GM20000 (cell line): ENCODE data around the gene PLB1.

Experiments used
- DNase-seq: peaks from one replicate; pipeline ENCODE4 v3.0.0; 2012; ENCODE audit warnings: low spot score
- TF ChIP-seq, protein P1 (sequence below): IDR thresholded peaks from 2 replicates; pipeline ENCODE4 v1.5.1; 2012; ENCODE audit warnings: mild to moderate bottlenecking, control low read depth; ENCODE audit errors: extremely low read depth, missing control alignments

Gene PLB1

DNA sequence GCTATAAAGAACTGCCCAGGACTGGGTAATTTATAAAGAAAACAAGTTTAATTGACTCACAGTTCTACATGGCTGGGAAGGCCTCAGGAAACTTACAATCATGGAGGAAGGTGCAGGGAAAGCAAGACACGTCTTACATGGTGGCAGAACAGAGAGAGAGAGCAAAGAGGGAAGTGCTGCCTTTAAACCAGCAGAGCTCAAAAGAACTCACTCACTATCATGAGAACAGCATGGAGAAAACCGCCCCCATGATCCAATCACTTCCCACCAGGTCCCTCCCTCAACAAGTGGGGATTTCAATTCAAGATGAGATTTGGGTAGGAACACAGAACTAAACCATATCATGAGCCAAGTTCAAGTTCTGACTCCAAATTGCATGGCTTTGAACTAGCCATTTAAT, 193.0 kb downstream of the PLB1 start:
- DNase-seq = no peak
- TF ChIP-seq, protein P1, sequence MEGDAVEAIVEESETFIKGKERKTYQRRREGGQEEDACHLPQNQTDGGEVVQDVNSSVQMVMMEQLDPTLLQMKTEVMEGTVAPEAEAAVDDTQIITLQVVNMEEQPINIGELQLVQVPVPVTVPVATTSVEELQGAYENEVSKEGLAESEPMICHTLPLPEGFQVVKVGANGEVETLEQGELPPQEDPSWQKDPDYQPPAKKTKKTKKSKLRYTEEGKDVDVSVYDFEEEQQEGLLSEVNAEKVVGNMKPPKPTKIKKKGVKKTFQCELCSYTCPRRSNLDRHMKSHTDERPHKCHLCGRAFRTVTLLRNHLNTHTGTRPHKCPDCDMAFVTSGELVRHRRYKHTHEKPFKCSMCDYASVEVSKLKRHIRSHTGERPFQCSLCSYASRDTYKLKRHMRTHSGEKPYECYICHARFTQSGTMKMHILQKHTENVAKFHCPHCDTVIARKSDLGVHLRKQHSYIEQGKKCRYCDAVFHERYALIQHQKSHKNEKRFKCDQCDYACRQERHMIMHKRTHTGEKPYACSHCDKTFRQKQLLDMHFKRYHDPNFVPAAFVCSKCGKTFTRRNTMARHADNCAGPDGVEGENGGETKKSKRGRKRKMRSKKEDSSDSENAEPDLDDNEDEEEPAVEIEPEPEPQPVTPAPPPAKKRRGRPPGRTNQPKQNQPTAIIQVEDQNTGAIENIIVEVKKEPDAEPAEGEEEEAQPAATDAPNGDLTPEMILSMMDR = no peak

DNA sequence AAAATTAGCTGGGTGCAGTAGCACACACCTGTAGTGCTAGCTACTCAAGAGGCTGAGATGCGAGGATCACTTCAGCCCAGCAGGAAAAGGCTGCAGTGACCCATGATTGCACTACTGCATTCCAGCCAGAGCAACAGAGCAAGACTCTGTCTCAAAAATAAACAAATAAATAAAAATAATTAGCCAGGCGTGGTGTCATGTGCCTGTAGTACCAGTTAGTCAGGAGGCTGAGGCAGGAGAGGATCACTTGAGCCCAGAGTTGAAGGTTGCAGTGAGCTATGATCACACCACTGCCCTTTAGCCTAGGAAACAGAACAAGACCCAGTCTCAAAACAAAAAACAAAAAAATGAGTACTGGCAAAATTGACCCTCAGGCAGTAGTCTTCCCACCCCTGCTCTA, 193.9 kb downstream of the PLB1 start:
- no peak for DNase-seq
- TF ChIP-seq, protein P1 = no peak

DNA sequence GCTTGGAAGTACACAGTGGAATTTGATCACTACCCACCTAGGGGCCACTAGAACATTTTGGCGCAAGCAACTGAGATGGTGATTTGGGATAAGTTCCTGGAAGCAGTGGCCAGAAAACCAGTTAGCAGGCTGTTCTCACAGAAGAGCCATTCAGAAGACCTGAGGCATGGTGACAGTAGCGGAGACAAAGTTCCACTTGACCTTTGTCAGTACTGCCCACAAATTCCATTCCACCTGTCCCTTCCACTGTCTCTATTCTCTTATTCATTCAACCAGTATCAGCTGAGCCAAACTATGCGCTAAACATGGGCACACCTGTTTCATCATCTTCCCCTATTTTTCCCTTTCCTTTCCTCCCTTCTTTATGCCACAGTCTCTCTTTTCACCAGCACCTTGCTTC, 196.6 kb downstream of the PLB1 start:
- TF ChIP-seq, protein P1 = no peak
- no peak for DNase-seq

DNA sequence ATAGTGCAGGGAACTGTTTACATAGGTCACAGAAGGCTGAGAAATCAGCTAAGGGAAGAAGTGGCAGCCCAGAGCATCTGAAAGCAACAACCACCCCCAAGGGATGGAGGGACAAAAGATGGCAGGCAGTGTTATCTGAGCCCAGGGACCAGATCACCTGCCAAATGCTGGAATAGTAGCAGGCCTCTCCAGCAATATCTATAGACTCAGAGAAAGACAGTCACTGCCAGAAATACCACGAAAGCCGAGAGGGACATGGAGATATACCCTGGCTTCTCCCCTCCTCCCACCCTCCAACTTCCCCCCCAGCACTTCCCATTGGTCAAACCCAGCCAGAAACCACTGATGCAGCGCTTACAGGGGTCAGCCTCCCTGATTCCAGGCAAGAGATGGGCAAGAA, 197.4 kb downstream of the PLB1 start:
- TF ChIP-seq, protein P1 = no peak

More for the DNA sequence above, 197.4 kb downstream of the PLB1 start:
- no peak for DNase-seq
